ENCODE measurements around the gene ARHGAP44. TPM values are rescaled to one million over a fixed set of nuclear protein-coding genes. Genes with fewer than 3 reads are reported as not detected.

The ARHGAP44 gene
- polyA plus RNA-seq, 1 donor: 4.8 TPM

GRCh38 chr17:12994341-12995074 is 205.2 kb downstream of the ARHGAP44 start:
- no peak for DNase-seq (ENCODE audit: low read depth)

GRCh38 chr17:12995106-12995895 is 206.0 kb downstream of the ARHGAP44 start:
- DNase-seq (ENCODE audit: low read depth): no peak

- DNase-seq (ENCODE audit: low read depth): no peak
These were observed 206.6 kb downstream of the ARHGAP44 start for GRCh38 chr17:12995896-12996295.

- DNase-seq (ENCODE audit: low read depth): no peak
These were observed 207.1 kb downstream of the ARHGAP44 start for GRCh38 chr17:12996357-12996756.

- DNase-seq (ENCODE audit: low read depth): no peak
These were observed 207.6 kb downstream of the ARHGAP44 start for GRCh38 chr17:12996941-12997340.

- no peak for DNase-seq (ENCODE audit: low read depth)
These were observed 209.2 kb downstream of the ARHGAP44 start for GRCh38 chr17:12998461-12998860.

GRCh38 chr17:12998874-12999273 is 209.6 kb downstream of the ARHGAP44 start:
- no peak for DNase-seq (ENCODE audit: low read depth)

GRCh38 chr17:13000561-13000960 is 211.3 kb downstream of the ARHGAP44 start:
- no peak for DNase-seq (ENCODE audit: low read depth)

GRCh38 chr17:13001991-13002615 is 212.8 kb downstream of the ARHGAP44 start:
- DNase-seq (ENCODE audit: low read depth): no peak

- DNase-seq (ENCODE audit: low read depth): peak; percentile 64
These were observed 213.6 kb downstream of the ARHGAP44 start for GRCh38 chr17:13002761-13003453.

- no peak for DNase-seq (ENCODE audit: low read depth)
These were observed 214.2 kb downstream of the ARHGAP44 start for GRCh38 chr17:13003454-13003851.

GRCh38 chr17:13003927-13004326 is 214.6 kb downstream of the ARHGAP44 start:
- no peak for DNase-seq (ENCODE audit: low read depth)

GRCh38 chr17:13004336-13004735 is 215.0 kb downstream of the ARHGAP44 start:
- no peak for DNase-seq (ENCODE audit: low read depth)

- DNase-seq (ENCODE audit: low read depth): no peak
These were observed 216.2 kb downstream of the ARHGAP44 start for GRCh38 chr17:13005530-13005929.

- DNase-seq (ENCODE audit: low read depth): no peak
These were observed 219.2 kb downstream of the ARHGAP44 start for GRCh38 chr17:13008461-13008860.

- DNase-seq (ENCODE audit: low read depth): no peak
These were observed 221.7 kb downstream of the ARHGAP44 start for GRCh38 chr17:13010959-13011358.

- no peak for DNase-seq (ENCODE audit: low read depth)
These were observed 225.5 kb downstream of the ARHGAP44 start for GRCh38 chr17:13014801-13015200.

GRCh38 chr17:13016881-13017654 is 227.8 kb downstream of the ARHGAP44 start:
- DNase-seq (ENCODE audit: low read depth): no peak

- DNase-seq (ENCODE audit: low read depth): peak; percentile 97
These were observed 228.6 kb downstream of the ARHGAP44 start, which contains the start of gene ELAC2 for GRCh38 chr17:13017655-13018459. TSS of gene ELAC2 (minus strand) at chr17:13018027. CDS start at chr17:13017947, 80 bp downstream.

GRCh38 chr17:13024016-13024415 is 234.7 kb downstream of the ARHGAP44 start:
- DNase-seq (ENCODE audit: low read depth): no peak

Data from forelimb muscle (tissue), 1 donor.